Germinal center (tissue), 1 donor: ENCODE data around the gene TEX48.

Experiments used
- DNase-seq: peaks from one replicate; pipeline ENCODE4 v3.0.0; 2012; ENCODE audit warnings: mixed read lengths, low spot score

Gene TEX48

GRCh38 chr9:114666851-114667250, 15.1 kb downstream of the TEX48 start:
- DNase-seq, result no peak

- DNase-seq, result no peak
Observed at GRCh38 chr9:114666401-114666800, 15.6 kb downstream of the TEX48 start.

- no peak for DNase-seq
Observed at GRCh38 chr9:114664181-114664580, 17.8 kb downstream of the TEX48 start.

- peak; percentile 83 for DNase-seq
Observed at GRCh38 chr9:114662081-114662989, 19.7 kb downstream of the TEX48 start.

GRCh38 chr9:114657705-114658104, 24.3 kb downstream of the TEX48 start, which contains the start of gene TEX53:
TSS of gene TEX53 (minus strand) at chr9:114657805. CDS start at chr9:114657774, 31 bp downstream.
- no peak for DNase-seq

GRCh38 chr9:114656301-114656700, 25.7 kb downstream of the TEX48 start:
- no peak for DNase-seq

GRCh38 chr9:114655689-114656088, 26.3 kb downstream of the TEX48 start:
- DNase-seq, result no peak

GRCh38 chr9:114653556-114654159, 28.3 kb downstream of the TEX48 start:
- DNase-seq, result peak; percentile 78

GRCh38 chr9:114652776-114653555, 29.0 kb downstream of the TEX48 start:
- no peak for DNase-seq

- DNase-seq, result no peak
Observed at GRCh38 chr9:114643896-114644295, 38.1 kb downstream of the TEX48 start.

- no peak for DNase-seq
Observed at GRCh38 chr9:114643001-114643400, 39.0 kb downstream of the TEX48 start.

GRCh38 chr9:114641967-114642366, 40.0 kb downstream of the TEX48 start:
- DNase-seq, result no peak

GRCh38 chr9:114638404-114638803, 43.6 kb downstream of the TEX48 start:
- no peak for DNase-seq

- DNase-seq, result no peak
Observed at GRCh38 chr9:114634387-114634786, 47.6 kb downstream of the TEX48 start.

GRCh38 chr9:114633438-114634089, 48.4 kb downstream of the TEX48 start:
- DNase-seq, result no peak

GRCh38 chr9:114631166-114631565, 50.8 kb downstream of the TEX48 start:
- DNase-seq, result no peak

GRCh38 chr9:114629563-114630090, 52.4 kb downstream of the TEX48 start:
- no peak for DNase-seq

GRCh38 chr9:114627553-114627952, 54.4 kb downstream of the TEX48 start:
- no peak for DNase-seq

- DNase-seq, result no peak
Observed at GRCh38 chr9:114626415-114627020, 55.5 kb downstream of the TEX48 start.

- DNase-seq, result no peak
Observed at GRCh38 chr9:114624677-114625076, 57.3 kb downstream of the TEX48 start.

GRCh38 chr9:114621975-114622609, 59.9 kb downstream of the TEX48 start:
- no peak for DNase-seq
